ENCODE results near the gene ACAD10.

- TF ChIP-seq SP1 (IDR thresholded peaks at IDR 0.05) (no peak), ZNF384 (IDR thresholded peaks at IDR 0.05) (no peak), FOXM1 (IDR thresholded peaks at IDR 0.05; ENCODE audit: borderline replicate concordance) (no peak), CTBP1 (IDR thresholded peaks at IDR 0.05; ENCODE audit: borderline replicate concordance) (no peak), NFRKB (IDR thresholded peaks at IDR 0.05) (no peak), ELF4 (IDR thresholded peaks at IDR 0.05) (no peak), TARDBP (IDR thresholded peaks at IDR 0.05) (no peak), PKNOX1 (IDR thresholded peaks at IDR 0.05) (no peak)
These were observed 14.1 kb downstream of the ACAD10 start for GRCh38 chr12:111699962-111700361.

Measured in HEK293T (cell line).